A172 (cell line): ENCODE results near the gene CD19. TPM values are rescaled to one million over a fixed set of nuclear protein-coding genes. Genes with fewer than 3 reads are reported as not detected.
A peak's percentile ranks its signal among the peaks of the same experiment; 100 is the strongest.
"Not testable (repeated sequence)": the region's sequence is repeated elsewhere in the genome, so short reads cannot be mapped to it uniquely, and the experiment has no call there.

Experiments
- DNase-seq: peaks from one replicate; pipeline ENCODE4 v3.0.0-alpha.2; 2015; ENCODE audit warnings: low spot score
- total RNA-seq: library from RNA; depleted of rRNA; stranded (reverse); fragments of >200 nt; shearing (Covaris generic); gene quantifications from 2 replicates; pipeline ENCODE4 v1.2.3, GENCODE V29; 2014

CD19 gene
- total RNA-seq, 1 experiment from 2014 or later: not detected

DNA sequence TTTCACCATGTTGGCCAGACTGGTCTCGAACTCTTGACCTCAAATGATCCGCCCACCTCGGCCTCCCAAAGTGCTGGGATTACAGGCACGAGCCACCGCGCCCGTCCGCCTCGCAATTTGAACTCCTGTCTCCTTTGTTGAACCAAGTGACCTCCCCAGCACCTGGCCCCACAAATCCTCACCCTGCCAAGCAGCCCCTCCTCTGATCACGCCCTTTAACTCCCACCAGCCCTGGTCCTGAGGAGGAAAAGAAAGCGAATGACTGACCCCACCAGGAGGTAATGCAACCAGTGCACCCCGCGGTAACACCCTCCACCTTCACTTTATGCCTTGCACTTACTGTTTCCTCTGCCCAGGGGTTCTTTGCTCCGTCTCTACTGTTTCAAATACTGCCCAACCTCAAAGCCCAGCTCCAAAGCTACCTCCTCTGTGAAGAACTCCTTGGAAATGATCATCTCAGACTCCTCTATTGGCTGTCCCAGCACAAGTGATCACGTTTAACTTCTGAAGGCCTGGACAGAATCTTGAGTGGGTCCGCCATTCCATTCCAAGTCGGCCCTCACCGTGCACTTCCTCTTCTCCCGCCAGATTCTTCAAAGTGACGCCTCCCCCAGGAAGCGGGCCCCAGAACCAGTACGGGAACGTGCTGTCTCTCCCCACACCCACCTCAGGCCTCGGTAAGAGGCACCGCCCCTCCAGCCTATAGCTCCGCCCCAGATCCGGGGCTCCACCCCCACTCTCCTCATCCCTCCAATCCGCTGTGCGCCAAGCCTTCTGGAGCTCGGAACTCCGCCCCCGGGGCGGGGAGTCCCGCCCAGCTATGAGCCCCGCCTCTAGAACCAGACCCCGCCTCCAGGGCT, 4.4 kb downstream of the CD19 start:
- DNase-seq: peak; percentile 35

DNA sequence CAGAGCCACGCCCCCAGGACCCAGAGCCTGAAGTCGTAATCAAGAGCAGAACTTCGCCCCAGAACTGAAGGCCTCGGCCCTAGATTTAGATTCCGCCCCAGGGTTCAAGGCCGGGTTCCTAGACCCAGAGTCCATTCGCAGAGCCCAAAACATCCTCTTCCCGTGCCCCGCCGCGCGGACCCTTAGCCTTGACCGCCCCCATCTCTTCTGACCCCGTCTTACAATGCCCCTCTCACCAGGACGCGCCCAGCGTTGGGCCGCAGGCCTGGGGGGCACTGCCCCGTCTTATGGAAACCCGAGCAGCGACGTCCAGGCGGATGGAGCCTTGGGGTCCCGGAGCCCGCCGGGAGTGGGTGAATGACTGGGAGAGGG, 5.0 kb downstream of the CD19 start:
- no peak for DNase-seq

DNA sequence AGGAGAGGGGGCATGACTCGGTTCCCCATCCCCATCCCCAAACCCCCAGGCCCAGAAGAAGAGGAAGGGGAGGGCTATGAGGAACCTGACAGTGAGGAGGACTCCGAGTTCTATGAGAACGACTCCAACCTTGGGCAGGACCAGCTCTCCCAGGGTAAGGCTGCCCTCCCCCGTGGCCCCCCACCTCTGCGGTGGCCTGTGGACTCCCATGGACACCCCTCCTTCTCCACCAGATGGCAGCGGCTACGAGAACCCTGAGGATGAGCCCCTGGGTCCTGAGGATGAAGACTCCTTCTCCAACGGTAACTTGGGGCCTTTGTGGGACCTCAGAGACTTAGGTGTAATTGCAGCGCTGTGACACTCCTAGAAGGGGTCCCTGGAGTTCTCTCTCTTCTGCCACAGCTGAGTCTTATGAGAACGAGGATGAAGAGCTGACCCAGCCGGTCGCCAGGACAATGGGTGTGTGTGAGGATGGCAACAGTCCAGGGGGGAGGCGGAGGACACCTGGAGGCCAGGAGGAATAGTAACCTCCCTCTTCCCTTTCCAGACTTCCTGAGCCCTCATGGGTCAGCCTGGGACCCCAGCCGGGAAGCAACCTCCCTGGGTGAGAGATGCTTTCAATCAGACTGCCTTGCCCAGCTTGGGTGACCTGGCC, 5.6 kb downstream of the CD19 start:
- DNase-seq: no peak

DNA sequence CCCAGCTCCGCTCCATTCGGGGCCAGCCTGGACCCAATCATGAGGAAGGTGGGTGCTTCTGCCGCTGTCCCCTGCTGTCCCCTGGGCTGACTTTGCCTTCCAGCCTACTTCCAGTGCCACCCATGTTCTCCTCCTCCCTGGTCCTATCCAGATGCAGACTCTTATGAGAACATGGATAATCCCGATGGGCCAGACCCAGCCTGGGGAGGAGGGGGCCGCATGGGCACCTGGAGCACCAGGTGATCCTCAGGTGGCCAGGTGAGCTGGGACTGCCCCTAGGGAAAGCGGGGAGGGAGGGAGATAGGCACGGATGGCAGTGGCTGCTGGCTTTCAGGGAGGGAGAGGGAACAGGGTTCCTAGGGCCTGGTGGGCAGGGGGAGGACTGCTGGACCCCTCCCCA, 7.0 kb downstream of the CD19 start:
- DNase-seq: no peak

DNA sequence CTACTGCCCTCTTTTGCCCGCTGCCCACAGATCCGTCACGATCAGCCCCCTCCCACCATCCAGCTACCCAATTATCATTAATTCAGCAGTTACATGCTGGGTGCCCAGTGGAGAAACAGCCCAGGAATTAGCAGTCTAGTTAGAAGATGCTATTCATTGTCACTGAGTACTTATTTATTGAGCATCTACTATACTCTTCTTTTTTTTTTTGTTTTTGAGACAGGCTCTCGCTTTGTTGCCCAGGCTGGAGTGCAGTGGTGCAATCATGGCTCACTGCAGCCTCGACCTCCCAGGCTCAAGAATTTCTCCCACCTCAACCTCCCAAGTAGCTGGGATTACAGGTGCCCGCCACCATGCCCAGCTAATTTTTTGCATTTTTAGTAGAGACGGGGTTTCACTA, 8.1 kb downstream of the CD19 start:
- not testable (repeated sequence) for DNase-seq

DNA sequence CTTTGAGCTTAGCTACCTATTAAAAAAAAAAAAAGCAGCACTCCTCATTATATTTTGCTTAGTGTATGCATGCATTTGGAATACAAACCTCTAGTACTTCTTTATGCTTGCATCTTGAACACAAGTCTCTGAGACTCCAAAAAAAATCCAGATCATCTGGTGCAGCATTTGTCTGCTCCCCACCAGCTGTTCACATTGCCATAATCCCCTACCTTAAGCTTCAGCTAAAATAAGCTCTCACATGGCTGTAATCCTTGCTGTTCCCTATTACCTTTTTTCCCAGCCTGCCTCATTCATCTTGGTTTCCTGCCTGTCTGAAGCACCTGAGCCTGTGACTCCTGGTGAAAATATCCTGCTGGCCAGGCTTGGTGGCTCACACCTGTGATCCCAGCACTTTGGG, 11.5 kb downstream of the CD19 start:
- DNase-seq: no peak

DNA sequence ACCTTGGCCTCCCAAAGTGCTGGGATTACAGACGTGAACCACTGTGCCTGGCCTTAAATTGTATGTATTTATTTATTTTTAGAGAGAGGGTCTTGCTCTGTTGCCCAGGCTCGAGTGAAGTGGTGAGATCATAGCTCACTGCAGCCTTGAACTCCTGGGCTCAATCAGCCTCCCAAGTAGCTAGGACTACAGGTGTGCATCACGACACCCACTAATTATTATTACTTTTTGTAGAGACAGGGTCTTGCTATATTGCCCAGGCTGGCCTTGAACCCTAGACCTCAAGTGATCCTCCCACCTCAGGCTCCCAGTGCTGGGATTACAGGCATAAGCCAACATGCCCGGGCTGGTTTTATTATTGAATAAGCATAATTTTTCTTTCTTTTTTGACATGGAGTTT, 14.9 kb downstream of the CD19 start:
- no peak for DNase-seq

DNA sequence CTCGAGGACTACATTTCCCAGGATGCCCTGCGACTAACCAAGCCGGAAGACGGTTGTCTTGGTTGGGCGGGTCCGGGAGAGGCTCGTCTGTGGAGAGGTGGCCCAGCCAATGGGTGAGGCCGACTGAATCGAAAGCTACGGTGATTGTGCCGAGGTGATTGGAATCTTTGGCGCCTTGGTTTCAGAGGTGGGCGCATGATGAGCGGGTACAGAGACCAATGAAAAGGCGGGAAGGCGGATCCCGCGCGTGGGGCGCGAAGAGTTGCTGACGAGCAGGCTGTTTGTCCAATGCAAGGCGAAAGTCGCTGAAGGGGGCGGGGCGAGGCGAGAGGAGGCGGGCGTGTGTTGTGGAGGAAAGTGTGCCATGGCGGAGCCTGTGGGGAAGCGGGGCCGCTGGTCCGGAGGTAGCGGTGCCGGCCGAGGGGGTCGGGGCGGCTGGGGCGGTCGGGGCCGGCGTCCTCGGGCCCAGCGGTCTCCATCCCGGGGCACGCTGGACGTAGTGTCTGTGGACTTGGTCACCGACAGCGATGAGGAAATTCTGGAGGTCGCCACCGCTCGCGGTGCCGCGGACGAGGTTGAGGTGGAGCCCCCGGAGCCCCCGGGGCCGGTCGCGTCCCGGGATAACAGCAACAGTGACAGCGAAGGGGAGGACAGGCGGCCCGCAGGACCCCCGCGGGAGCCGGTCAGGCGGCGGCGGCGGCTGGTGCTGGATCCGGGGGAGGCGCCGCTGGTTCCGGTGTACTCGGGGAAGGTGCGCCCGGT, 19.1 kb downstream of the CD19 start, which contains the start of gene NFATC2IP:
Gene NFATC2IP (plus strand): TSS at position 290 of the 762 bp plus-strand sequence. CDS start 75 bp downstream, at position 365.
- DNase-seq: peak; percentile 100

DNA sequence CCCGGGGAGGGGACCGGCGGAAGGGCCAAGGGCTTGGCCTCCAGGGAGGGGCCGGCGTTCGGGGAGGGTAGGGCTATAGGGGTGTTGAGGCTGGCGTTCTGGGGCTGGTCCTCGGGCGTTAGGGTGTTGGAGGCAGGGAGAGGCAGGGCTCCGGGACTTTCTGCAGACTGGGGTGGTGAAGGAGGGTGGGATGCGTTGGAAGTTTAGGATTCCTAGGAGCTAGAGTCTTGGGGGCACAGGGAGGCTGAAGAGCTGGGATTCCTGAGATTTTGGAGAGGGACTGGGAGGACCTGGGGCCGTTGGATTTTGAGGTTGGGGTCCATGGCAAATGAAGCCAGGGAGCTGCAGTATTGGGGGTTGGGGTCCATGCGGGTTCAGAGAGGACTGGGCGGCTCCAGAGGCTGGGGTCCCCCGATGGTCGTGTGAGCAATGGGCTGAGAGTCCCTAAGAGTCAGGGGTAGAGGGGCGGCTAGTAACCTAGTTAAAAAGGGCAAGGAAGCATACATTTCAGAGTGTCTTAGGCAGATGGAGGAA, 19.7 kb downstream of the CD19 start:
- no peak for DNase-seq

DNA sequence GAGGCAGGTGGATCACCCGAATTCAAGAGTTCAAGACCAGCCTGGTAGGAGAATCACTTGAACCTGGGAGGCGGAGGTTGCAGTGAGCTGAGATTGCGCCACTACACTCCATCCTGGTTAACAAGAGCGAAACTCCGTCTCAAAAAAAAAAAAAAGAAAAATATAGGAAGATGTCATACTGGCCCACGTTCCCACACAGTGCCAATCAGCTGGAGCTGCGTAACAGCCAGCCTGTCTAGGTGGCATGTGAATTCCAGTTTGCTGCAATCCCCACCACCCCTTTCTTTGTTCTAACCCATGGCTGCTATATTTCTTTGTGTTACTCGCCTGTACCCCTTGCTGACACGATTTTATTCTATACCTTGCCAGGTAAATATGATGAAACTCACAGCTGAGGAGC, 26.4 kb downstream of the CD19 start:
- DNase-seq: no peak

DNA sequence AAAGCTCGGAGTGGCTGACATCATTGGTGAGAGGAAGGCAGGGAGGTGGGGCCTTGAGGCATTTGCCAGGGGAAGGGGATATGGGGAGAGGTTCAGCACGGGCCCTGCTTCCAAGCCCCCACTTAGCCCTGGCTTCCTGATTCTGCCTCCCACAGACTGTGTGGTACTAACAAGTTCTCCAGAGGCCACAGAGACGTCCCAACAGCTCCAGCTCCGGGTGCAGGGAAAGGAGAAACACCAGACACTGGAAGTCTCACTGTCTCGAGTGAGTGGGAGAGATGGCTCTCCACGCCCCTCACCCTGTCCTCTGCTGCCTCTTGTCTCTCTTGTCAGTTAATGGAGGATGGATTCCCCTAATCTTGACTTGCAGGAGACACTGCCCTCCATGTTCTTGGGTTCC, 27.1 kb downstream of the CD19 start:
- DNase-seq: no peak

DNA sequence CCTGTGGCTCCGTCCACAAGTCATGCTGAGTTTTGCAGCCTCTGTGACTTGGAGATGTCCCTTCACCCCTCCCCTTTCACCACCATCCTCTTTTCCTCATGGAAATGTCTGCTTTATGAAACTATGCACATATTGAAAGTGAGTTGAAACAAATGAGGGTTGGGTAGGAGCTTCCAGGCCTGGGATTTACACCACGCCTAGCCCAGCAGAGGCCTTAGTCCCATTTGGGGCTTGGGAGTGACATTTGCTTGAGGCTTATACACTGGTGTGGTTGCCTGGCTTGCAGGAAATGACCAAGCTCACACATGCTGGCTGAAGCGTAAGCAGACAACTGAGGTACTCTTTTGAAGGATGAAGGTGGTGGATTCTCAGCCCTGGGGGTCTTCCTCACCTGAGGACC, 32.3 kb downstream of the CD19 start:
- no peak for DNase-seq

DNA sequence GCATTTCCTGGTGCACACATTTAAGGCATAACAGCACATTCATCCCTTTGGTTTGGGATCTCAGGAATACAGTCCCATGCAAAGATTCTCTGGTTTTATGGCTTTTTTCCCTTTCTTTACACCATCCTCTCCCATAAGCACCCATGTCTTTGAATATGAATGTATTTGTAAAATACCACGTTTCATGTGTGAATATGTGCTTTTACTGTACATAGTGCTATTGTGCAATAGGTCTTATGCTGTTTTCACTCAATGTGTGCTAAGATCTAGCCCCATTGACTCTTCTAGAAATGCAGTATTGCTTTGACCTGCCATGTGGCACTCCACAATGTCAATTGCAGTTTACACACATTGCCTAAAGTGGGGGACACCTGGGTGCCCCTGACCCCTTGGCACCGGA, 32.7 kb downstream of the CD19 start:
- DNase-seq: no peak

DNA sequence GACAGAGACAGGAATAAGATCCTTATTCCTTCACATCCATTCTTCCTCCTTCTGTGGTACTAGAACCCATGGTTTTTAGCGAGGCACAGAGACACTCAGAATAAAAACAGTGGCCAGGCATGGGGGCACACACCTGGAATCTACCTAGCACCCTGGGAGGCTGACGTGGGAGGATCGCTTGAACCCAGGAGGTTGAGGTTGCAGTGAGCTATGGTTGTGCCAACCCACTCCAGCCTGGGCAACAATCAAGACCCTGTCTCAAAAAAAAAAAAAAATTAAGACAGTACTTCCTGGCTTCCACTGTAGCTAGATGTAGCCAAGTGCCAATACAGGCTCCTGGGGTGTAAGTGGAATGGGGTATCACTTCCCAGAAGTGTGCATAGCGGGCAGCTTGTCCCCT, 35.4 kb downstream of the CD19 start:
- no peak for DNase-seq

DNA sequence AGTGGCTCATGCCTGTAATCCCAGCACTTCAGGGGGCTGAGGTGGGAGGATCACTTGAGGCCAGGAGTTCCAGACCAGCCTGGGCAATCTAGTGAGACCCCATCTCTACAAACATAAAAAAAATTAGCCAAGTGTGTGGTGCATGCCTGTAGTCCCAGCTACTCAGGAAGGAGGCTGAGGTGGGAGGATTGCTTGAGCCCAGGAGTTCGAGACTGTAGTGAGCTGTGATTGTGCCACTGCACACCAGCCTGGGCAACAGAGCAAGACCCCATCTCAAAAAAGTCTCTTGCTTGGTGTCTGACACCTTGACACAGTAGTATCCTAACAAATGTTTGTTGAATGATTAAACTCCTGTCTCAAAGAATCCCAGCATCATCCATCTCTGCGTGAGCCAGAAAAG, 37.9 kb downstream of the CD19 start:
- not testable (repeated sequence) for DNase-seq

DNA sequence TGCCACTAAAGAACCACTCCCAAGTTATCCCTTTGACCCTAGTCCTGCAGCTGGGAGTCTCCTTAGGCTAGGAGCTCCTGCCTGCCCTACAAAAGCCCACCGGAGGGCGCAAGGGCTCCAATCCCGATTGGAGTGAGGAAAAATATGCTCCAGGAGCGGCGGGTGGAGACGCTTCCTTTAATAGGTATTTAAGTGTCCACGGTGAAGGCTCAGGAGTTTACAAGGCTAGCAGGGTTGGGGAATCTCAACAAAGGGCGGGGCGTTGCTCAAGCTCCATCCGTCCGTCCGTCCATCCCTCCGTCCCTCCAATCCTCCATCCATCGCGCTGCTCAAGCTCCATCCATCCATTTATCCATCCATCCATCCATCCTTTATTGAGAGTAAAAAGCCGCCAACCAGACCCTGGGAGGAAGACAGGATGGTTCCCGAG, 42.3 kb downstream of the CD19 start:
- DNase-seq: peak; percentile 76

DNA sequence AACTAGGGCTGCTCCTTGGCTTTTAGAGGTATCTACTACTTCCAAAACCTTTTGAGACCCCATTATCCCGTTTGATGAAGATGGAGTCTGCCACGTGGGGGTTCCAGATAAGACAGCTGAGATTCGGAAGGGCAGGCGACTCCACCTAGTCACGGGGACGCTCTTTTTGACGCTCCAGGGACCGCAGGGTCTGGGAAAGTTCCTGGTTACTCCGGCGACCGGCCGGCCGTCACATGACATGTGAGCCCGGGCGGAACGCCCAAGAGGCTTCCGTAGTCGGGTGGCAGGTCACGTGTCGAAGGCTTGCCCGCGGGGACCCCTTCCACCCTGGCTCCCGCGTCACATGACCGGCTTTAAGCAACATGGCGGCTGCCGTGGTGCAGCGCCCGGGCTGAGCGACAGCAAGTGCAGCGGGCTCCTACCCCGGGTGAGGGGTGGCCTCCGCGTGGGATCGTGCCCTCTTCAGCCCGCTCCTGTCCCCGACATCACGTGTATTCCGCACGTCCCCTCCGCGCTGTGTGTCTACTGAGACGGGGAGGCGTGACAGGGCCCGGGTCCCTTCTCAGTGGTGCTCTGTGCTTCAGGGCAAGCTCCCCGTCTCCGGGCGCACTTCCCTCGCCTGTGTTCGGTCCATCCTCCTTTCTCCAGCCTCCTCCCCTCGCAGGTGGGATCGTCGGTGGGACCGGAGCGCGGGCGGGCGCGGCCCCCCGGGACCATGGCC, 42.8 kb downstream of the CD19 start, which contains the start of gene SPNS1:
Gene SPNS1 (plus strand): TSS at position 342 of the 721 bp plus-strand sequence. CDS start 374 bp downstream, at position 716.
- peak; percentile 94 for DNase-seq

DNA sequence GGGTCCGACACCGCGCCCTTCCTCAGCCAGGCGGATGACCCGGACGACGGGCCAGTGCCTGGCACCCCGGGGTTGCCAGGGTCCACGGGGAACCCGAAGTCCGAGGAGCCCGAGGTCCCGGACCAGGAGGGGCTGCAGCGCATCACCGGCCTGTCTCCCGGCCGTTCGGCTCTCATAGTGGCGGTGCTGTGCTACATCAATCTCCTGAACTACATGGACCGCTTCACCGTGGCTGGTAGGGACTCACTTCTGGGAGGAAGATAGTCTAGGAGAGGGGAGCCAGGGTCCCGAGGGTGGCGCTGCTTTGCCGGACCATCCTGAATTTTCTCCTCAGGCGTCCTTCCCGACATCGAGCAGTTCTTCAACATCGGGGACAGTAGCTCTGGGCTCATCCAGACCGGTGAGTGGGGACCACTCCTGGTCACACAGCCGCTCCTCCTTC, 43.4 kb downstream of the CD19 start:
- DNase-seq: no peak

DNA sequence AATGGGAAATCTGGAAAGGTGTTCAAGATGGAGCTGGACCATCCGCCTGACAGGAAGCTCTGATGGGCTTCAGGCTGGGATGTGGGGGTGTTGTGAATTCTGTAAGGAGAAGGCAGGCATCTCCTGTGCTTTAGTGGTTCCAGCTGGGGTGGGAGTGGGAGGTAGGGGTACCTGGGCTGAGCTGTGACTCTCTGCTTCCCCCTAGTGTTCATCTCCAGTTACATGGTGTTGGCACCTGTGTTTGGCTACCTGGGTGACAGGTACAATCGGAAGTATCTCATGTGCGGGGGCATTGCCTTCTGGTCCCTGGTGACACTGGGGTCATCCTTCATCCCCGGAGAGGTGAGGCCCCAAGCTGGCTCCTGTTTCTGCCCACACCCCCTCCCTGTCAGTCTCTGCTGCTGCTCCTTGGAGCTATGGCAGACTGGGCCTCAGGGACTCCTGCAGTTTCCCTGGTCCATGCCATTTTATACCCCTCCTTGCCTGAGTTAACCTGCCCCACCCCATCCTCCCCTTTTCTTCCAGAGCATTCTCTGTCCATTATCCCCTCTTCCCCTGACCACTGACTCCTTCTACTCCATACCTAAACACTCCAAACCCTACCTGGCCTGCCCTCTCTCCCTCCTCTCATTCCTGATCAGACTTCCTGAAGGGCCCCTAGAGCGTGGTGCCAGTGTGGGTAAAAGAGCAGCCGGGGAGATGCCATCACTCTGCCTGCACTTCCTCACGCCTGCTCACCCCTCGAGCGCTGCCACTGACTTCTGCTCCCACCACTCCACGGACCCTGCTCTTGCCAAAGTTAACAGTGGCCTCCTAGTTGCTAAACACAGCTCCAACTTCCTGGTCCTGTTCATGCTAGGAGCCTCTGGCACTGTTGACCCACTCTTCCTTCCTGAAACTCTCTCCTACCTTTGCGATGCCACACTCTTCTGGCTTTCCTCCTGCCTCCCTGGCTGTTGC, 46.2 kb downstream of the CD19 start:
- no peak for DNase-seq

DNA sequence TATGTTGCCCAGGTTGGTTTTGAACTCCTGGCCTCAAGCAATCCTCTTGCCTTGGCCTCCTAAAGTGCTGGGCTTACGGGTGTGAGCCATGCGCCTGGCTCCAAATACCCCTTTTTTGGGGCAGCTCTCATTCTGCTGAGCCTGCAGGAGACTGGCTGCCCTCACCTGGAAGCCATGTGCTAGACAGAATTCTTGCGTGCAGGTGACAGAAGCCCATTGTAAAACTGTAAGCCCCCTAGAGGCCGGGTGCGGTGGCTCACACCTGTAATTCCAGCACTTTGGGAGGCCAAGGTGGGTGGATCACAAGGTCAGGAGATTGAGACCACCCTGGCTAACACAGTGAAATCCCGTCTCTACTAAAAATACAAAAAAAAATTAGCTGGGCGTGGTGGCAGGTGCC, 48.6 kb downstream of the CD19 start:
- DNase-seq: not testable (repeated sequence)
